HG02571 (cell line): ENCODE data around the gene ORC1.
A peak's percentile ranks its signal among the peaks of the same experiment; 100 is the strongest.

Experiments
- ATAC-seq: cut with Tn5 transposase; IDR thresholded peaks from one replicate; pipeline ENCODE4 v1.9.1; 2021; ENCODE audit warnings: mild to moderate bottlenecking, moderate library complexity; ENCODE audit not compliant: unreplicated experiment

Gene ORC1

DNA sequence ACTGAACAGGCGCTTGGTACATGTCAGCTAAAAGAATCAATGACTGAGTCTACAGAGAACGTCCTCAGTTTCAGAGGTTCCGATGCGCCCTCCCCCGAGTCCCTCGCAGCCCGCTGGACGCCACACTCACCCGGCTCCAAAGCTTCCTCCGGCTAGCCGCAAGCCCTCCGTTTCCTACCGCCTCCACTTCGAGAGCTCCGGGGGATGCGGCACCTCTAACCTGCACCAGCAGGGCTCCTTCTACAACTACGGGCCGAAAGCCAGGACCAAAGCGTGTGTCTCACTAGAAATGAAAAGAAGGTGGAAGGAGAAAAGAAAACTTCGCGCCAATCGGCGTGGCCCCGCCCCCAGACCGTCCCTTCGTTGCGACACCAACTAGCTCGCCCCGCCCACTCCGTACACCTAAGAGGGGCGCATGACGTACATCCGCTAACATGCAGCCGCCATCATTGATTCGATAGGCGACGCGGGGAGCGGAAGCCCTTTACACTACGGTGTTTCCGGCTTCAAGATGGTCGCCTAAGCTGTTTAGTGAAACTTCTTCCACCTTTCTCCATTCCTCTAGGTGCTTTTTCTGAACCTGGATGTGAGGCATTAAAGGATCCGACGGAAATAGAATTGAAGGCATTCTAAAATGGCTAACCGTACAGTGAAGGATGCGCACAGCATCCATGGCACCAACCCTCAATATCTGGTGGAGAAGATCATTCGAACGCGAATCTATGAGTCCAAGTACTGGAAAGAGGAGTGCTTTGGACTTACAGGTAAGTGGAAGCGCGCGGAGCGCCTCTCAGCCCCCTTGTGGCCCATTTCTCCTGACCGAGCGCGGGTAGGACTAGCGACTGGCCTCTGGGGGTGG is at the start of gene ORC1, which contains the start of gene PRPF38A:
TSS of gene ORC1 (minus strand) at position 308 of the 859 bp plus-strand sequence. CDS start 2,200 bp downstream, outside the sequence.
TSS of gene PRPF38A (plus strand) at position 487 of the 859 bp plus-strand sequence. CDS start at position 635, 148 bp downstream.
- ATAC-seq, result peak; percentile 90

DNA sequence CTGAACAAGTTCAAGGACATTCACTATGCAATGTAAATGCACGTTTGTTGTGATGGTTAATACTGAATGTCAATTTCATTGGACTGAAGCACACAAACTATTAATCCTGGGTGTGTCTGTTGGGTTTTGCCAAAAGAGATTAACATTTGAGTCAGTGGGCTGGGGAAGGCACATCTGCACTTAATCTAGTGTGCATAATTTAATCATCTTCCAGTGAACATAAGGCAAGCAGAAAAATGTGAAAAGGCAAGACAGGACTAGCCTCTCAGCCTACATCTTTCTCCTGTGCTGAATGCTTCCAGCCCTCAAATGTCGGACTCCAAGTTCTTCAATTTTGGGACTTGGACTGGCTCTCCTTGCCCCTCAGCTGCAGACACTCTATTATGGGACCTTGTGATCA is 40.2 kb upstream of the ORC1 start:
- ATAC-seq, result no peak

DNA sequence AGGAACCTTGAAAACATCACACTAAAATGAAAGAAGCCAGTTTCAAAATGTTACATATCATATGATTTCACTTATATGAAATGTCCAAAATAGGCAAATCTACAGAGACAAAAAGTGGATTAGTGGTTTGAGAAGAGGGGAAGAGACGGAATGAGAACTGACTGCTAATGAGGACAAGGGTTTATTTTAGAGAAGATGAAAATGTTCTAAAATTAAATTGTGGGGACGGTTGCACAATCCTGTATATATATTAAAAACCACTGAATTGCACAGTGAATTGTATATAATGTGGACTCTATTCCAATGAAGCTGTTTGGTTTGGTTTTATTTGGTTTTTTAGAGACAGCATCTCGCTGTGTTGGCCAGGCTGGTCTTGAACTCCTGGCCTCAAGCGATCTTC is 35.8 kb upstream of the ORC1 start:
- ATAC-seq, result no peak

DNA sequence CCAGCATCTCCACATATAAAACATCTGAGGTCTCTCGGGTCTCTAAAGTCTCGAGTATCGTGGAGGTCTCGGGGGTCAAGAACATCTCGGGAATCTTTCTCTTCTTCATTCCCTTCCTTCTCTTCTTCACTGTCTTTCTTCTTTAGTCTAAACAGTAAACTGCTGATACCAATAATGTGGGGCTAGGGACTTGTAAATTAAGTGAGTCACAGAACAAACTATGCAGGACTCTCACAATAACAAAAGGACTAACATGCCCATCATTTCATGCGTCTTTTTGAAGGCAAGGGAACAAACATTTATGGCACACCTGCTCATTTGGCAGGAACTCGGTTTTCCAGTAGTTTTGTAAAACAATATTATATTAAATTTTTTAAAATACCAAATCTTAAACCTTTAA is 32.6 kb upstream of the ORC1 start:
- ATAC-seq, result no peak

DNA sequence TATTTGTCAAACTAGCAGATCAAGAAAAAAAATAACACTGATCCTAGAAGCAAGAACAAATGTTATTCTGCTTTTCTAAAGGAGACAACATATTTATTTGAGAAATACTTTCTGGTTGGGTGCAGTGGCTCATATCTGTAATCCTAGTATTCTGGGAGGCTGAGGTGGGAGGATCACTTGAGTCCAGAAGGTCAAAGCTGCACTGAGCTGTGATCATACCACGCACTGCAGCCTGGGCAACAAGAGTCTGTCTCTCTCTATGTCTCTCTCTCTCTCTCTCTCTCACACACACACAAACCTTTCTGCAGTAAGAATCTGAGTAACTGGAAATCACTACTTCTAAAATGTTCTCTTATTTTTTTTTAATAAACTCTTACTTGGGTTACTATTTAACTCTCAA is 31.4 kb upstream of the ORC1 start:
- no peak for ATAC-seq

DNA sequence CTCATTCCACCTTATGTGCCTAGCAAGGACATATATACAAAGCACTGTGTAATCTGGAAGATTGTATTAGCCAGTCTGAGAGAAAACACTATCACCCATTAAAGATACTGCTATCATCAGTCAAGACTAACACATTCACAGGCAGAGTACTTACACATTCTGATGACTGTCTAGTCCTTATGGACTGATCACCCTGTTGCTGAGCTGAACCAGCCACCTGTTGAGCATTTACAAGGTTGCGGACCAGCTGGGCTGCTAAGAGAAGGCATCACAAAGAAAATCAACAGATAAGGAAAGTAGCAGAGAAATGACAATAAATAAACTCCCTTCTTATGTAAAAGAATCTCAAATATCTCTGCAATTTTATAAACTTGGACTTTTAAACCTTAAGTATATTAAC is 31.0 kb upstream of the ORC1 start:
- no peak for ATAC-seq

DNA sequence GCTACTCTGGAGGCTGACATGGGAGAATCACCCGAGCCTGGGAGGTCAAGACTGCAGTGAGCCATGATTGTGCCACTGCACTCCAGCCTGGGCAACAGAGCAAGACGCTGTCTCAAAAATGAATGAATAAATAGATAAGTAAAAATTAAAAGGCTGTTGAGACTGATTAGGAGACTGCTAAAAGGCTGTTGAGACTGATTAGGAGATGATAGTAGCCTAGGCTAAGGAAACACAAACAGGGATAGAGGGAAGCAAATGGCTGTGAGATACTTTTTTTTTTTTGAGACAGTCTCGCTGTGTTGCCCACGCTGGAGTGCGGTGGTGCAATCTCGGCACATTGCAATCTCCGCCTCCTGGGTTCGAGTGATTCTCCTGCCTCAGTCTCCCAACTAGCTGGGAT is 28.6 kb upstream of the ORC1 start:
- ATAC-seq, result no peak

DNA sequence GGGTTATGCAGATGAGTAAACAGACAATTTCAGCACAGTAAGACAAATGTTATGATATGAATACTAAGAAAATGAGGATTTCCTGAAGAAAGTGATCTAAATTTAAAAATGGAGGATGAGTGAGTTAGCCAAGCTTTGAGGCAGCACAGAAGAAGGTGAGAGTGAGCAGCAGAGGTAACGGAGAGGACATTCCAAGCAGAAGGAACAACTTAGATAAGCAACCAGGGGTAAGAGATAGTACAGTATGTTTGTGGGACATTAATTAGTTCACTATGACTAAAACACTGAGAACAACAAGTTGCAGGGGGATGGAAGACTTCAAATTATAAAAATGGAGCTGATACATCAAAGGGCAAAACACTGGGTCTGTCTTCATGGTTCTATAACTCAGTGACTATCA is 22.9 kb upstream of the ORC1 start:
- ATAC-seq, result no peak

DNA sequence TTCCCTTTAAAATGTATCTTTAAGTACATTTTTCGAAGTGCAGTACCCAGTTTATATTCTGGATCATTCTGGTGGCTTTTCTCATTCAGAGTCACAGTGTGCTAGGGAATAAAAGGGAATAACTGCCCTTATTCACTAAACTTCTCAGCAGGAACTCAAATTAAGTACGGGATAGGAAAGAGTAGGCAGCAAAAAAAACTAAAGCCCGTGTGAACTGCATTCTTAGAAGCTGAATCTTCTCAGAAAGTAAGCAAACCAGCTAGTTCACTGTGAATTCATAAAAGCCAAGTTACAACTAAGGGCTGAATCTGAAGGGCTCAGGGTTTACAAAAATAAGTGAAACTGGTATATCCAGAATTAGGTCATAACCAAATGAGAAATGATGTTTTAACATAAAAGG is 22.1 kb upstream of the ORC1 start:
- no peak for ATAC-seq

DNA sequence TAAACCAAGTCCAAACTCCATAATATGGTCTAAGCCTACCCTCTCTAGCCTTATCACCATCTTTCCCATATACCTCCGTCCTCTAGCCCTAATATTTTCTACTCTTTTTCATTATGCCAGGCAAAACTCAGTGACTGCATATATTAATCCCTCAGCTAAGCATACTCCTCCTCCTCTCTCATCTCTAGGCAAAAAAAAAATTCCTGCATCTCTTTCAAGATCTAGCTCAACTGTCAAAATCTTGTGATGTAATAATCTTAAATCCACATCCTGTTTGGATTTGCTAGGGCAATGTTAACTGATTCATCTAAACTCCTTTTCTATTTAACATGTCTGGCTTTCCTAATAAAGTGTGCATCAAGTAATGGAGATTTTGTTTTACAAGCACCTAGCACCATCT is 20.6 kb upstream of the ORC1 start:
- no peak for ATAC-seq

DNA sequence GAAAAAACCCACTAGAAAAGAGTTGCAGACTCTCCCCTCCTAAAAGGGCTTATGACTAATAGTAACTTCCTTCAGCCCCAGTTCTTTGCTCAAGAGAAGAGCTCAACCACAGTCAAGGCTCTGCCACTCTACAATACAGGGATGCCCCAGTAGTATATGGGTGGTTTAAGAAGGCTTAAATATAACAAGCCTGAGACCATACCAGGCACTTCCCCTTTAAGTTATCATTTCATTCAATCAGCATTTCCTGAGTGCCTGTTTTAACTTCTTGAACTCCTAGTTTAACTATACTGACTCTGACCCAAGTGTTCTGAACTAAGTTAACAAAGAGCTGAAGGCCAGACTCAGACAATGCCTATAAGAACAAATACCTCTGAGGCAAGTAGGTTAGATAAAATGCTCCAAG is 20.0 kb upstream of the ORC1 start:
- ATAC-seq, result no peak

DNA sequence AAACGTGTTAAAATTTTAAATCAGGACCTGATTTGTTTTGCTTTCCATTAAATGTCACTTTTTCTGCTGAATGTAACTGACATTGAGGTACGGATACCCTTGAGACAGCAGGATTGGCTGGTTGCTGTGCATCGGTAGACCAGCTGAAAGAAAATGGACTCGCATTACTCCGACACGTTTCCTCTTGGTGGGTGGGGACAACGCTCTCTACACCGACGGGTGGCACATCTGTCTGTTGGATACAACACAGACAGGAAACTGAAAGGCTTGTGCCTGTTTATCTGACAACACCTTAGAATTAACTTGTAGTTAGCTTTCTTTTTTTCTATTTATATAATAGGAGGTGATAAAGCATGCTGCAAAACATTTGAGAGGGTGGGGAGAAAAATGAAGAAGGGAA is 19.5 kb upstream of the ORC1 start:
- no peak for ATAC-seq

DNA sequence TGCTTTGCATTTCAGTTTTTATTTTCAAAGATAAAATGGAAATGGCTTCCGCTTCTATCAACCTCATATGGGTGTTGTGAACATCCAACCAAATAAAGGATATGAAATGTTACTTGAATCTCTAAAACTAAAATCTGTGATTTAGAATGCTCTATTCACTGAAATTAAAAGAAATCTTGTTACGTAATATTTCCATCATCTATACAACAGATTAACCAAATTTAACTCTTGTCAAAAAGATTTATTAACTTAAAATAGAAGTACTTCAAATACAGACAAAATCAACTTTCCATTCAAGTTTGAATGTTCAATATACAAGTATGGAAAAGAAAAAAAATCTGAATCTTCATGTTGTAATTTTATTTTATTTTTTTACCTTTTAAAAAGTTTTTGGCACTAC is 18.8 kb upstream of the ORC1 start:
- no peak for ATAC-seq

DNA sequence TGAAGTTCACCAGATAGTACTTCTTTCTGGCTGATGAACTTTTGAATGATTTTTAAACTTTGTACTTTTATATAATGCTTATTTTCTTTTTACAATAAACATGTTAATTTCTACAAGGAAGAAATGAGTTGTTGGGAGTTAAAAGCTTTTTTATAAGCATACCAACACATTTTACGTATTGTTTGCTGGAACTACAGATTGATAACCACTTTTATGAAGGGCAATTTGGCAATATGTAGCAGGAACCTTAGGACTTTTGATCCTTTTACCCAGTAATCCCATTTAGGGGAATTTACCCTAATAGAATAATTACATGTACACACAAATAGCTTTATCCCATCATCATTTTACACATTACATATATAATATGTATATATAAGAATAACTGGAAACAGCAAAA is 16.5 kb upstream of the ORC1 start:
- no peak for ATAC-seq

DNA sequence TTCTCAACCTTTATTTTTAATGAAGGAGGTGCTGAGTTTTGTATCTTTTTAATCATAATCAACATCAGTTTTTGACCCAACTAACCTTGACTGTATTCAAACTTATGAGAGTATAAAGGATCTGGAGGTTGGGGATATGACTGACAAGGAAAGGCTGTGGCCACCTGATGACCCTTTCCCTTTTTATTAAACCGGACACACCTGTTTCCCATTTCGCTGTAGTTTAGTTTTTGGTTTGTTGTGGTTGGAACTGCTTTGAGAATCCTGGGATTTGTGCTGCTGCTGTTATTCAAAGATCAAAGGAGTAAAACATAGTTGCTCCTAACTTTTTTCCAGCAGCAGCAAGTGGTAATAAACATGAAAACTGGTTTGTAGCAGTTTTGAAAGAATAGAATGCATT is 12.6 kb upstream of the ORC1 start:
- no peak for ATAC-seq

DNA sequence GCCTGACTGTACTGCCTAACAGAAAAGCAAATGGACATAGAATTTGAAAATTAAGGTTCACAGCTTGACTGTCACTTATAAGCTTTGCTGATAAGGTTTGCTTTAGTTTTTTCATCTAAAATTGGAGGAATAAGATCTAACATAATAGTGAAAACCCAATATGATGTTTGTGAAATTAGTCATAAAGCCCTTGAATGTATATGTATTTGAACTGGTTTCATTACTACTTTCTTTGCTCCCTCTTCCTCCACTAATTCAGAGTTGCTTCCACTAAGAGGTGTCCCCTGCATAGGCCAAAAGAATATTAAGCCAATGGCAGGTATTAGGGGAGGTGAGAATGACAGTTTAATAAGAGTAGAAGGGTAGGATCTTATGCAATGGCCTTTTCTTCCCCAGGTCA is 10.7 kb upstream of the ORC1 start:
- no peak for ATAC-seq

DNA sequence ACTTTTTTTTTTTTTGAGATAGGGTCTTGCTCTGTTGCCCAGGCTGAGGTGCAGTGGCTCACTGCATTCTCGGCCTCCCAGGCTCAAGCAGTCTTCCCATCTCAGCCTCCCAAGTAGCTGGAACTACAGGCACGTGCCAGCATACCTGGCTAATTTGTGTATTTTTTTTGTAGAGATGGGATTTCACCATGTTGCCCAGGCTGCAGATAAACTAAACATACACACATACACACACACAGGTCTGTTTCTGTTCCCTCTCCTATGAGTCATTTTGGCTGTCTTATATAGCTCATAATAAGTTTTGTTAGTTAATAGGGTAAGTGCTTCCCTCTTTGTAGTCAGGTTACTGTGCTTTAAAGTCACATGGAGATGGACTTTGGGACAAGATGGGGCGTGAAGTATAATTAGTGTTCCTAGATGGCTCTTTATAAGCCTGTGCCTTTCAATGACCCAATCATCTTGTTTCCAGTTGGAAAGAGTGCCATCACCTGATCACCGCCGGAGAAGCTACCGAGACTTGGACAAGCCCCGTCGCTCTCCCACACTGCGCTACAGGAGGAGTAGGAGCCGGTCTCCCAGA is 9.3 kb upstream of the ORC1 start:
- ATAC-seq, result no peak

DNA sequence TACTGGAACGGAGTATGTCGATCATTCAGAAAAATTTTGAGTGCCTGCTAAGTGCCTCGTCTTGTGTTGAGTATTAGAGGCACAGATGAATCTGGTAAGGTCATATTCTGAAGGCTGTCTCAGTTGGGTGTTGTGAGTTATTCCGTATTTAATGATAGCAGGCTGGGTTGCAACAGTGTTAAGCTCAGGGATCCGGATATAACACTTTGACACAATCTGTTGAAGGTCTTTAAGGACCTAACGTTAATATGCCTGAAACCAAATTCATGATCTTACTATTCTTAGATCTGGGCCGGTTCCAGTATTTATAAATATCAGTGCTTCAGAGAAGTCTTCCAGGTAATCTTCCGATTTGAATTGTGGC is 734 bp upstream of the ORC1 start:
- no peak for ATAC-seq

DNA sequence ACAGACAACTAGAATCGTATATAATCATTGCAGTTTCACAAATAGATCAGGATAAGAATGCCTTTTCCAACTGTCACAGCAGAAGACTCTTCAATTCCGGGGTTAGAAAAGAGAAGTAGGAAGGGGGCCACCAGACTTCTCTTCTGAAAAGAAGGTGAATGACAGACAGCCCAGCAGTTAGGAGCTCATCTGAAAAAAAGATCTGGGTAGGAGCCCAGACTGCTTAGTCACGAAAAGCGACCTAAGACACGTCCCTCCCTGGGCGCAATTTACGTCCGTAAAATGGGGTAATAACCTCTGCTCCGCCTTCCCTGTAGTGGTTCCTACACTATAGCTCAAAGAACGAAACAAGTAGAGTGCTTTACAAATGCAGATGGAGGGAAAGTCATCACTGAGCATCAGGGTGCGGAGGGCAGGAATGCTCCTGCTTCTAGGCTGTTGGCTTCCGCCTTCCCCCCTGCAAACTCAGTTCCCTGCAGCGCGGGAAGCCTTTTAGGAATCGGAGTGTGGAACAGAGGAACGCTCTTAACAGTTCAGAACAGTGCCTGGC is 582 bp downstream of the ORC1 start:
- peak; percentile 29 for ATAC-seq

DNA sequence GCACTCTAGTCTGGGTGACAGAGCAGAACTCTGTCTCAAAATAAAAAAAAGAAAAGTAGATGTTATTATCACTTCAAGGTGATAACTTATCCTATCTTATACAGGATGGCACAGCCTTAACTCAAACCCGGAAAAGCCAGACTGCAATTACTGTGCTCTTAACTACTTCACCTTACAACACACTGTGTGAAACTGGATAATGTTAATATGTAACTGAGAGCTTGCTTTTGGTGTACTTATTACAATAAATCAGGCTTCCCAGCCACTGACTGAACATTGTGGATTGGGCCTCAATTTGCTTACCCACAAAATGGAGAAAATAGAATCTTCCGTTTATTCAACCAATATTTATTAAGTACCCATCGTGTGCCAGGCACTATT is 1.4 kb downstream of the ORC1 start:
- no peak for ATAC-seq

DNA sequence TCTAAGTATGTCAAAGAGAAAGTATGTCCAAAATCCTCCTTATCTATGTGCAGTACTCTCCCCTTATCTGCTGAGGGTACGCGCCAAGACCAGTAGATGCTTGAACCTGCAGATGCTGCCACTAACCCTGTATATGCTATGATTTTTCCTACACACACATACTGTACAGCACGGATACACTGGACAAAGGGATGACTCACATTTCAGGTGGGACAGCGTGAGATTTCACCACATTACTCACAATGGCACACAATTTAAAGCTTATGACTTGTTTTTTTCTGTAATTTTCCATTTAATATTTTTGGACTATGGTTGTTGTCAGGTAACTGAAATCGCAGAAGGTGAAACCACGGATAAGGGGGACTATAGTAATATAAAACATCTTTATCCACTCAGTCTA is 4.1 kb downstream of the ORC1 start:
- no peak for ATAC-seq

DNA sequence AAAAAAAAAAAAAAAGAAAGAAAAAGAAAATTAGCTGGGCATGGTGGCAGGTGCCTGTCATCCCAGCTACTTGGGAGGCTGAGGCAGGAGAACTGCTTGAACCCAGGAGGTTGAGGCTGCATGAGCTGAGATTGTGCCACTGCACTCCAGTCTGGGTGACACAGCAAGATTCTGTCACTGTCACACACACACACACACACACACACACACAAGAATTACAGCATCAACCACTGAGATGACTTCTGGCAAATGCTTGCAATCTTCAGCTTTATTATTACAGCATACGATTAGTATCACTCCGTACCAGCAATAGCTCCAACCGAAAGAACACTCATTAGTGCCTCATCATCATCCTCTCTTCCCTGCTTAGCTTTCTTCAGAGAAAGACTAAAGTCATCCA is 4.6 kb downstream of the ORC1 start:
- ATAC-seq, result no peak
